ENCODE data around the gene SLC16A8. TPM values are rescaled to one million over a fixed set of nuclear protein-coding genes. Genes with fewer than 3 reads are reported as not detected.

Gene SLC16A8
- total and polyA plus RNA-seq, 2 of the 13 experiments (the other 11 are each of a cell fraction or from before 2014, with no cell fraction given), result not detected

DNA sequence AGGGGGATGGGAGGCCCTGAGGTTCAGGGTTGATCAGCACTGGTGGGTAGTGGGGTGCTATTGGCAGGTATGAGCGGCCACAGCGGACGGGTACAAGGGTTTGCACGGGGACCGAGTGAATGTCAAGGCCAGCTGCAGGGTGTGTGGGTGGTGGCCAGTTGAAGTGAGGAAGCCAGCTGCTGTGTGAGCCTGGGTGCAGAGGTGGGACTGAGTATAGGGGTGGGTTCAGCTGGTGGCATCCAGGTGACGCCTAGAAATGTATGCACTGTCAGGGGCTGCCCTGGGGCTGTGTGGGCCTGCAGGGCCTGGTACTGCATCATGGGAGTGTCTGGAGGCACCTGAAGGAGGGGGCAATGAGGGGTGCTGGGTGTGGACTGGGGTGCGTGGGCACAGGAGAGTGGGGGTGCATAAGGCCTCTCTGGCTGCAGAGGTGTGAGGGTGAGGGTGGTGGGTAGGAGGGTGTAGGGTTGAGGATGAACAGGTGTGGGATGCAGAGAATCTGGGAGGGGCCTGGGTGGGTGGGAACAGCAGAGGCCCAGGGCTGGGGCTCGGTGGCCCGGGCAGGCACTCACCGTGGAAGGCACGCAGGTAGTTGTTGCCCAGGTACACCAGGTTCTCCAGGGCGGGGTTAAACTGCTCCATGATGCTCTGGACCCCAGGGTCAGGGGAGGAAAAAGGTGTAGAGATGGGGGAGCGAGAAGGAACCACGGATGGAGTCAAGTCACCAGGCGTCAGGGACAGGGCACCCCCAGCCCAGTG lies 24.8 kb upstream of the SLC16A8 start (continued):
- TF ChIP-seq, protein P1, sequence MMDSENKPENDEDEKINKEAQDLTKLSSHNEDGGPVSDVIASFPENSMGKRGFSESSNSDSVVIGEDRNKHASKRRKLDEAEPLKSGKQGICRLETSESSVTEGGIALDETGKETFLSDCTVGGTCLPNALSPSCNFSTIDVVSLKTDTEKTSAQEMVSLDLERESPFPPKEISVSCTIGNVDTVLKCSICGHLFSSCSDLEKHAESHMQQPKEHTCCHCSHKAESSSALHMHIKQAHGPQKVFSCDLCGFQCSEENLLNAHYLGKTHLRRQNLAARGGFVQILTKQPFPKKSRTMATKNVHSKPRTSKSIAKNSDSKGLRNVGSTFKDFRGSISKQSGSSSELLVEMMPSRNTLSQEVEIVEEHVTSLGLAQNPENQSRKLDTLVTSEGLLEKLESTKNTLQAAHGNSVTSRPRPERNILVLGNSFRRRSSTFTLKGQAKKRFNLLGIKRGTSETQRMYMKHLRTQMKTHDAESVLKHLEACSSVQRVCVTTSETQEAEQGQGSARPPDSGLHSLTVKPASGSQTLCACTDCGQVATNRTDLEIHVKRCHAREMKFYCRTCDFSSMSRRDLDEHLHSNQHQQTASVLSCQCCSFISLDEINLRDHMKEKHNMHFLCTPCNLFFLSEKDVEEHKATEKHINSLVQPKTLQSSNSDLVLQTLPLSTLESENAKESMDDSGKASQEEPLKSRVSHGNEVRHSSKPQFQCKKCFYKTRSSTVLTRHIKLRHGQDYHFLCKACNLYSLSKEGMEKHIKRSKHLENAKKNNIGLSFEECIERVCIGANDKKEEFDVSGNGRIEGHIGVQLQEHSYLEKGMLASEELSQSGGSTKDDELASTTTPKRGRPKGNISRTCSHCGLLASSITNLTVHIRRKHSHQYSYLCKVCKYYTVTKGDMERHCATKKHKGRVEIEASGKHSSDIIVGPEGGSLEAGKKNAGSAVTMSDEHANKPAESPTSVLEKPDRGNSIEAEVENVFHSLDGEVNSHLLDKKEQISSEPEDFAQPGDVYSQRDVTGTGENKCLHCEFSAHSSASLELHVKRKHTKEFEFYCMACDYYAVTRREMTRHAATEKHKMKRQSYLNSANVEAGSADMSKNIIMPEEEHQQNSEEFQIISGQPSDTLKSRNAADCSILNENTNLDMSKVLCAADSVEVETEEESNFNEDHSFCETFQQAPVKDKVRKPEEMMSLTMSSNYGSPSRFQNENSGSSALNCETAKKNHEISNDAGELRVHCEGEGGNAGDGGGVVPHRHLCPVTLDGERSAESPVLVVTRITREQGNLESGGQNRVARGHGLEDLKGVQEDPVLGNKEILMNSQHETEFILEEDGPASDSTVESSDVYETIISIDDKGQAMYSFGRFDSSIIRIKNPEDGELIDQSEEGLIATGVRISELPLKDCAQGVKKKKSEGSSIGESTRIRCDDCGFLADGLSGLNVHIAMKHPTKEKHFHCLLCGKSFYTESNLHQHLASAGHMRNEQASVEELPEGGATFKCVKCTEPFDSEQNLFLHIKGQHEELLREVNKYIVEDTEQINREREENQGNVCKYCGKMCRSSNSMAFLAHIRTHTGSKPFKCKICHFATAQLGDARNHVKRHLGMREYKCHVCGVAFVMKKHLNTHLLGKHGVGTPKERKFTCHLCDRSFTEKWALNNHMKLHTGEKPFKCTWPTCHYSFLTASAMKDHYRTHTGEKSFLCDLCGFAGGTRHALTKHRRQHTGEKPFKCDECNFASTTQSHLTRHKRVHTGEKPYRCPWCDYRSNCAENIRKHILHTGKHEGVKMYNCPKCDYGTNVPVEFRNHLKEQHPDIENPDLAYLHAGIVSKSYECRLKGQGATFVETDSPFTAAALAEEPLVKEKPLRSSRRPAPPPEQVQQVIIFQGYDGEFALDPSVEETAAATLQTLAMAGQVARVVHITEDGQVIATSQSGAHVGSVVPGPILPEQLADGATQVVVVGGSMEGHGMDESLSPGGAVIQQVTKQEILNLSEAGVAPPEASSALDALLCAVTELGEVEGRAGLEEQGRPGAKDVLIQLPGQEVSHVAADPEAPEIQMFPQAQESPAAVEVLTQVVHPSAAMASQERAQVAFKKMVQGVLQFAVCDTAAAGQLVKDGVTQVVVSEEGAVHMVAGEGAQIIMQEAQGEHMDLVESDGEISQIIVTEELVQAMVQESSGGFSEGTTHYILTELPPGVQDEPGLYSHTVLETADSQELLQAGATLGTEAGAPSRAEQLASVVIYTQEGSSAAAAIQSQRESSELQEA (CRISPR knock-in tag; IDR thresholded peaks at IDR 0.05; ENCODE audit: not compliant biosample characterization), result peak; percentile 71
